NCI-H2196 (cell line): ENCODE data around the gene ACSL4.
"Not testable (repeated sequence)": the region's sequence is repeated elsewhere in the genome, so short reads cannot be mapped to it uniquely, and the experiment has no call there.

ENCODE experiments used
- DNase-seq: peaks from one replicate; lab custom pipeline; 2025; ENCODE audit not compliant: unreplicated experiment; lab: John Stamatoyannopoulos, UW

Gene ACSL4

GRCh38 chrX:109732807-109733612, at the start of gene ACSL4:
ACSL4 (minus strand) TSS chrX:109733257; CDS start chrX:109683363, 49,894 bp downstream.
- peak; percentile 84 for DNase-seq

DNA sequence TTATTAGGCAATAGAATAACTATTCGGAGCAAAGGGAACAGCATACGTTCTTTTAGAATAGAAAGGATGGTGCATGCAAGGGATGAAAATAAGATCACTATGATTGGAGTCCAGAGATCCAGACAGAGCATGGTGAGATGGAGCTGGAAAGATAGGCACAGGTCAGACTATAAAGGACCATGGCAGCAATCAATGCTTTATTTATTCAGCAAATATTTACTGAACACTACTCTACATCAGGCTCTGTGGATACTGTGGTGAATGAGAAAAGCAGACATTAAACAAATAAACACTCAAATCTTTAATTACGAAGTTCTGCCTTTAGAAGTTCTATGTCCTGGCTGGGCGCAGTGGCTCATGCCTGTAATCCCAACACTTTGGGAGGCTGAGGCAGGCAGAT, 44.7 kb upstream of the ACSL4 start:
- DNase-seq = no peak

GRCh38 chrX:109776986-109777385, 43.9 kb upstream of the ACSL4 start:
- DNase-seq = no peak

DNA sequence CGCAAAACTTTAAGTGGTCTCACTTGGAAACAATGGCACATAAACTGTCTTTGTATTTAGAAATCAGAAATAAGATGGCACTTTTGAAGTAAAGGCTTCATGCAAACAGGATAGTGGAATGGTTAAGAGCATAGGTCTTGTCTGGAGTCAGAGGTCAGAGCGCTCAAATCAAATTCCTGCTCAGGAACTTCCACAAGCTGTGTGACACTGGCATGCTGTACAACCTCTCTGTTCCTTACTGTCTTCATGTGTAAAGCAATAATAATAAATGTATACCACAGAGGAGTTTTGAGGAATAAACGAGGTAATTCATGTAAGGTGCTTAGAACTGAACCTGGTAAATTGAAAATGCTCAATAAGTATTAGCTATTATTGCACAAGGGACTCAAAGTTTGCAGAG, 43.4 kb upstream of the ACSL4 start:
- DNase-seq = no peak

- no peak for DNase-seq
These were observed 42.3 kb upstream of the ACSL4 start for GRCh38 chrX:109775386-109775785.

DNA sequence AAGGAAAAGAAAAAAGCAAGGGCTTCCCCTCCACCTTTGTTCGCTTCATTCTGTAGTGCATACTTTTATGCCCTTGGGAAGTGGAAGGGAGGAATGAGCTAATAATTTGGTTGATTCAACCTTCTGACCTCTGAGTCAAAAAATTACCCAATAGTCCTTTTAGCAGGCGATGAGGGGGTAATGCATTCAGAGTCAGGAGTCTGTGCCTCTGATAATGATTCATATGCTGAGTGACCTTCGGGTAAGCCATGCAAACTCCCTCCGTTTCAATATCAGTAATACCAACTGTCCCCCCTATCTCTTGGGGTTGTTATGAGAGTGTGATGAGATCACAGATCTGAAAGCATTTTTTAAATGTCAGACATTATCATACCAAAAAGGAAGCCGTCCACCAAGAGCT, 41.6 kb upstream of the ACSL4 start:
- DNase-seq = no peak

DNA sequence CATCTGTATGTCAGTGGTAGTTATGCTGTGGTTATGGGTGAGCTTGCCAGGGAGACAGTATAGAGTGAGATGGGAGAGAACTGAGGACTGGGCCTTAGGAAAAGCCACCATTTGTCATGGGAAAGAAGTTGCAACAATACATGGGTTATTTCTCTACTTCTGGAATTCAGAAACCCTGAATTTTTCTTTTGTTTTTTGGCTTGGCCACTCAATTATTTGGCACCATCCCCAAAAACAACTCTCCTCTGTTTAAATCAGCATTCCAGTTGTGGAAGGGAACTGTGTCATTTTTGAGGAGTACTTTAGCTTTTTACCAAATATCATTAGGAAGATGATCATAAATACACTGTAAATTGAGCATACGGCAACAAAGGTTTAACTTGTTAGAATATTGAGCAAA, 41.1 kb upstream of the ACSL4 start:
- DNase-seq = no peak

GRCh38 chrX:109773374-109773773, 40.3 kb upstream of the ACSL4 start:
- DNase-seq = no peak

DNA sequence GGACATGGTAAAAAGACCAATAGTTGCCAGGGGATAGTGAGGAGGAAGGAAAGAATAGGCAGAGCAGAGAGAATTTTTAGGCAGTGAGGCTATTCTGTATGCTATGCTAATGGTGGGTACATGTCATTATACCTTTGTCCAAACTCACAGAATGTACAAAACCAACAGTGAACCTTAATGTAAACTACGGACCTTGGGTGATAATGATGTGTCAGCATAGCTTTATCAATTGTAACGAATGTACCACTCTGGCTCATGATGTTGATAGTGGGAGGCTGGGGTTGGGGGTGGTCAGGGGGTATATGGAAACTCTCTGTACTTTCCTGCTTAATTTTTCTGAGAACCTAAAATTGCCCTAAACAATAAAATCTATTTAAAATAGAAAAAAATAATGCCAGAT, 37.7 kb upstream of the ACSL4 start:
- DNase-seq = no peak

- no peak for DNase-seq
These were observed 27.8 kb upstream of the ACSL4 start for GRCh38 chrX:109760922-109761250.

- peak; percentile 45 for DNase-seq
These were observed 27.3 kb upstream of the ACSL4 start for GRCh38 chrX:109760209-109760921.

GRCh38 chrX:109753256-109753655, 20.2 kb upstream of the ACSL4 start:
- no peak for DNase-seq

DNA sequence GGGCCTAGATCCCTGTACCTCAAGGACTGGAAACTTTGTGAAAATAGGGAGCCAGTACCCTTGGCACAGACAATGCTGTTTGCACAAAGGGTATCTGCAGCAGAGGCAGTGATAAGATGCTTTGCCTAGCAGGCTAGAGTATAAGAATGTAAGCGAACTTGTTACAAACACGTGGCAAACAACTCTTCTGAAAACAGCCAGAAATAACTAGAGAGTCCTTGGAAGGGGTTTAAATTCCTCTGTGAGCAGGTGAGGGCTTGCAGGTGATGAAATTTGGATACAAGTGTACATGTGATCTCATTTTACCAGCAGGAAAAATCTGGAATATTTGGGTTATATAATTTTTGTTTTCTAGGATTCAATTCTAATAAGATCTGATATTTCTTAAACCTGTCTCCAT, 18.6 kb upstream of the ACSL4 start:
- no peak for DNase-seq

DNA sequence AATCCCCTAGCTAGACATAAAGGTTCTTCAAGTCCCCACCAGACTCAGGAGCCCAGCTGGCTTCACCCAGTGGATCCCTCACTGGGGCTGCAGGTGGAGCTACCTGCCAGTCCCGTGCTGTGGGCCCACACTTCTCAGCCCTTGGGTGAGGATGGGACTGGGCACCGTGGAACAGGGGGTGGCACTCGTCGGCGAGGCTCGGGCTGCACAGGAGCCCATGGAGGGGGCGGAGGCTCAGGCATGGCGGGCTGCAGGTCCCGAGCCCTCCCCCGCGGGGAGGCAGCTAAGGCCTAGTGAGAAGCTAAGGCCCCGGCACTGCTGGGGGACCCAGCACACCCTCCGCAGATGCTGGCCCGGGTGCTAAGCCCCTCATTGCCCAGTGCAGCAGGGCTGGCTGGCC, 16.1 kb upstream of the ACSL4 start:
- DNase-seq = no peak

DNA sequence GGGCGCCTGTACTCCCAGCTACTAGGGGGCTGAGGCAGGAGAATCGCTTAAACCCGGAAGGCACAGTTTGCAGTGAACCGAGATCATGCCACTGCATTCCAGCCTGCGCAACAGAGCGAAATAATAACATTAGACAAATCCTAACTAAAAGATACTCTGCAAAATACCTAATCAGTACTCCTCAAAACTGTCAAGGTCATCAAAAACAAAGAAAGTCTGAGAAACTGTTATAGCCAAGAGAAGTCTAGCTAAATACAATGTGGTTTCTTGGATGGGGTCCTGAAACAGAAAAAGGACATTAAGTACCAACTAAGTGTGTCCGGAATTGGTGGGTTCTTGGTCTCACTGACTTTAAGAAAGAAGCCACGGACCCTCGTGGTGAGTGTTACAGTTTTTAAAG, 14.6 kb upstream of the ACSL4 start:
- no peak for DNase-seq

GRCh38 chrX:109742722-109743121, 9.7 kb upstream of the ACSL4 start:
- DNase-seq = no peak

DNA sequence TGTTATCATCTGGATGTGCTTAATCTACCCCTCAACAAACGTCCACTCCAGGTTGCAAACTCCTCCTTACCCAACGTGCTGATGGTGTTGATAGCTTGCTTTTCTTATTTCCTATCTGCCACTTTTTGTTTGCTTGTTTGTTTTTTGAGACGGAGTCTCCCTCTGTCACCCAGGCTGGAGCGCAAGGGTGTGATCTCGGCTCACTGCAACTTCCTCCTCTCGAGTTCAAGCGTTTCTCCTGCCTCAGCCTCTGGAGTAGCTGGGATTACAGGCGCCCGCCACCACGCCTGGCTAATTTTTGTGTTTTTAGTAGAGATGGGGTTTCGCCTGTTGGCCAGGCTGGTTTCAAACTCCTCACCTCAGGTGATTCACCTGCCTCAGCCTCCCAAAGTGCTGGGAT, 7.8 kb upstream of the ACSL4 start:
- DNase-seq = not testable (repeated sequence)

GRCh38 chrX:109740433-109740809, 7.4 kb upstream of the ACSL4 start:
- DNase-seq = no peak

- no peak for DNase-seq
These were observed 6.8 kb upstream of the ACSL4 start for GRCh38 chrX:109739625-109740432.

GRCh38 chrX:109735202-109735744, 2.2 kb upstream of the ACSL4 start:
- DNase-seq = no peak

GRCh38 chrX:109733613-109734083, 591 bp upstream of the ACSL4 start:
- no peak for DNase-seq
